Mammary epithelial cell (primary cell): ENCODE measurements around the gene UQCRQ.

ENCODE experiments used
- CTCF ChIP-seq, 2 donors: IDR thresholded peaks in 1 of 2; conservative IDR thresholded peaks in 1 of 2; 2 replicates each; pipeline ENCODE4 v1.5.1; 2011 to 2012; ENCODE audit warnings: inconsistent platforms in 2 of 2, low read length in 2 of 2, mild to moderate bottlenecking in 2 of 2, control low read depth in 1 of 2, low read depth in 1 of 2; ENCODE audit not compliant: insufficient read depth in 1 of 2; ENCODE audit errors: extremely low read depth in 1 of 2
- EZH2 ChIP-seq: IDR thresholded peaks from 2 replicates; pipeline ENCODE4 v1.6.1; 2012; ENCODE audit warnings: low read length, inconsistent platforms, borderline replicate concordance

GRCh38 chr5:132877938-132878337 lies 11.5 kb downstream of the UQCRQ start:
- TF ChIP-seq CTCF (conservative IDR thresholded peaks at IDR 0.05 in 1 of 2, IDR thresholded peaks at IDR 0.05 in 1 of 2; ENCODE audit: extremely low read depth in 1 of 2, insufficient read depth in 1 of 2, low read depth in 1 of 2, low read length in 2 of 2) (no peak), EZH2 (no peak)
